Trophoblast cell (in vitro differentiated cells and primary cell): Measurements from ENCODE around the gene KCNMB1.

Source experiments
- DNase-seq, 2 donors: peaks; one replicate each; pipeline ENCODE4 v3.0.0-alpha.2; 2016
- H2AFZ ChIP-seq: 2 replicates; pipeline ENCODE4 v1.6.1; 2013; ENCODE audit warnings: low read length, moderate library complexity, mild to moderate bottlenecking; ENCODE audit not compliant: insufficient read depth, poor library complexity
- H2AK5ac ChIP-seq: 2 replicates; pipeline ENCODE4 v1.6.1; 2013; ENCODE audit warnings: mild to moderate bottlenecking, low read length
- H2BK120ac ChIP-seq: 2 replicates; pipeline ENCODE4 v1.6.1; 2013; ENCODE audit warnings: low read length, mild to moderate bottlenecking, moderate library complexity; ENCODE audit not compliant: insufficient read depth, poor library complexity
- H2BK12ac ChIP-seq: 2 replicates; pipeline ENCODE4 v1.6.1; 2013; ENCODE audit warnings: mild to moderate bottlenecking, low read length, moderate library complexity
- H2BK5ac ChIP-seq: 2 replicates; pipeline ENCODE4 v1.6.1; 2013; ENCODE audit warnings: low read length, low read depth, moderate library complexity, mild to moderate bottlenecking; ENCODE audit not compliant: poor library complexity
- H3K14ac ChIP-seq: 2 replicates; pipeline ENCODE4 v1.6.1; 2013; ENCODE audit warnings: mild to moderate bottlenecking, low read length
- H3K18ac ChIP-seq: 2 replicates; pipeline ENCODE4 v1.6.1; 2013; ENCODE audit warnings: mild to moderate bottlenecking, low read length
- H3K23ac ChIP-seq: 2 replicates; pipeline ENCODE4 v1.6.1; 2013; ENCODE audit warnings: low read length
- H3K27ac ChIP-seq: 2 replicates; pipeline ENCODE4 v1.5.1; 2013; ENCODE audit warnings: low read depth, mild to moderate bottlenecking, inconsistent platforms, low read length, moderate library complexity
- H3K27me3 ChIP-seq: 2 replicates; pipeline ENCODE4 v1.6.1; 2013; ENCODE audit warnings: inconsistent platforms, mild to moderate bottlenecking, low read length, moderate library complexity; ENCODE audit not compliant: insufficient read depth
- H3K36me3 ChIP-seq, 2 experiments: 1 replicate in 1 of 2; 2 replicates in 1 of 2; pipeline ENCODE4 v1.6.1; 2013; ENCODE audit warnings: low read length in 2 of 2, mild to moderate bottlenecking in 2 of 2, moderate library complexity in 1 of 2; ENCODE audit not compliant: insufficient read depth in 2 of 2, control insufficient read depth in 1 of 2
- H3K4ac ChIP-seq: 2 replicates; pipeline ENCODE4 v1.6.1; 2013; ENCODE audit warnings: low read depth, mild to moderate bottlenecking, low read length, moderate library complexity
- H3K4me1 ChIP-seq, 2 experiments: 1 replicate in 1 of 2; 2 replicates in 1 of 2; pipeline ENCODE4 v1.6.1; 2013; ENCODE audit warnings: low read length in 2 of 2, mild to moderate bottlenecking in 2 of 2, moderate library complexity in 1 of 2; ENCODE audit not compliant: insufficient read depth in 2 of 2, control insufficient read depth in 1 of 2
- H3K4me2 ChIP-seq: 2 replicates; pipeline ENCODE4 v1.6.1; 2013; ENCODE audit warnings: inconsistent platforms, mild to moderate bottlenecking, low read length, moderate library complexity
- H3K4me3 ChIP-seq: 2 replicates; pipeline ENCODE4 v1.5.1; 2013; ENCODE audit warnings: mild to moderate bottlenecking, low read depth, low read length, inconsistent platforms
- H3K79me1 ChIP-seq: one replicate; pipeline ENCODE4 v1.6.1; 2013; ENCODE audit warnings: low read length
- H3K79me2 ChIP-seq: 2 replicates; pipeline ENCODE4 v1.6.1; 2013; ENCODE audit warnings: low read length, mild to moderate bottlenecking; ENCODE audit not compliant: control insufficient read depth, insufficient read depth, poor library complexity
- H3K9ac ChIP-seq: 2 replicates; pipeline ENCODE4 v1.6.1; 2013; ENCODE audit warnings: mild to moderate bottlenecking, low read length
- H3K9me3 ChIP-seq: 2 replicates; pipeline ENCODE4 v1.6.1; 2013; ENCODE audit warnings: low read depth, mild to moderate bottlenecking, control low read depth, inconsistent platforms, low read length; ENCODE audit not compliant: insufficient read depth
- H4K12ac ChIP-seq: 2 replicates; pipeline ENCODE4 v1.6.1; 2013; ENCODE audit warnings: low read depth, mild to moderate bottlenecking, low read length, moderate library complexity
- H4K8ac ChIP-seq: 2 replicates; pipeline ENCODE4 v1.6.1; 2013; ENCODE audit warnings: low read depth, mild to moderate bottlenecking, low read length, moderate library complexity
- H4K91ac ChIP-seq: one replicate; pipeline ENCODE4 v1.6.1; 2013; ENCODE audit warnings: low read depth, mild to moderate bottlenecking, low read length, moderate library complexity
- WGBS: extraction: QIAGEN DNeasy Blood & Tissue Kit; methylation state at CpG from one replicate; pipeline ENCODE4 v1.1.7; 2013; ENCODE audit warnings: missing lambda C conversion rate; ENCODE audit not compliant: insufficient read length, insufficient coverage; ENCODE audit errors: extremely low coverage; 5-methylcytosine and 5-hydroxymethylcytosine counted together

Gene KCNMB1

GRCh38 chr5:170329524-170329923 lies 59.6 kb downstream of the KCNMB1 start:
- Histone ChIP-seq H2BK5ac (no peak overlapping the region), H3K9me3 (peaks cover 2% of the 10 kb centered on the region), H4K12ac (no peak overlapping the region), H4K91ac (no peak overlapping the region), H3K4ac (no peak overlapping the region), H3K36me3 (no peaks in the 10 kb centered on the region), H3K18ac (no peak overlapping the region), H3K27ac (no peak overlapping the region), H3K4me2 (no peak overlapping the region), H2BK12ac (no peak overlapping the region), H3K23ac (no peak overlapping the region), H2AK5ac (no peak overlapping the region), H2BK120ac (no peak overlapping the region), H3K9ac (no peak overlapping the region), H2AFZ (no peak overlapping the region), H3K27me3 (no peaks in the 10 kb centered on the region), H3K4me3 (no peak overlapping the region), H3K4me1 (peaks cover 0 to 9% of the 10 kb centered on the region in 2 experiments), H3K14ac (no peak overlapping the region), H3K79me2 (no peaks in the 10 kb centered on the region), H4K8ac (no peak overlapping the region), H3K79me1 (no peaks in the 10 kb centered on the region)
- no peak for DNase-seq
- WGBS = 100% methylated on average over 2 of the region's 3 CpGs

- H3K27me3 ChIP-seq = no peaks in the 10 kb centered on the region
- no peak overlapping the region for H3K18ac ChIP-seq
- H3K4me3 ChIP-seq = no peak overlapping the region
- no peak overlapping the region for H2BK120ac ChIP-seq
- H2AK5ac ChIP-seq = no peak overlapping the region
- peaks cover 2% of the 10 kb centered on the region for H3K9me3 ChIP-seq
- no peak overlapping the region for H4K91ac ChIP-seq
- H2BK12ac ChIP-seq = no peak overlapping the region
- H3K27ac ChIP-seq = no peak overlapping the region
- no peak overlapping the region for H3K23ac ChIP-seq
- H4K12ac ChIP-seq = no peak overlapping the region
- no peak overlapping the region for H3K4ac ChIP-seq
- H3K79me2 ChIP-seq = no peaks in the 10 kb centered on the region
- H3K36me3 ChIP-seq = no peaks in the 10 kb centered on the region
- no peak overlapping the region for H3K9ac ChIP-seq
- H3K79me1 ChIP-seq = no peaks in the 10 kb centered on the region
- H3K14ac ChIP-seq = no peak overlapping the region
- peaks cover 0 to 7% of the 10 kb centered on the region in 2 experiments for H3K4me1 ChIP-seq
- no peak overlapping the region for H2BK5ac ChIP-seq
- DNase-seq = no peak
- H3K4me2 ChIP-seq = no peak overlapping the region
- no peak overlapping the region for H4K8ac ChIP-seq
- no CpG with 5 or more reads among the region's 2 CpGs for WGBS
- H2AFZ ChIP-seq = no peak overlapping the region
Measured at GRCh38 chr5:170327829-170328228, 61.3 kb downstream of the KCNMB1 start.

- H3K79me1 ChIP-seq = no peaks in the 10 kb centered on the region
- H2AFZ ChIP-seq = no peak overlapping the region
- H3K4me3 ChIP-seq = no peak overlapping the region
- H3K79me2 ChIP-seq = no peaks in the 10 kb centered on the region
- no peak overlapping the region for H2BK5ac ChIP-seq
- H3K9ac ChIP-seq = no peak overlapping the region
- no peak overlapping the region for H3K27ac ChIP-seq
- no peak overlapping the region for H4K8ac ChIP-seq
- no peak overlapping the region for H2BK120ac ChIP-seq
- no peak overlapping the region for H4K91ac ChIP-seq
- H2AK5ac ChIP-seq = no peak overlapping the region
- no CpG with 5 or more reads among the region's 4 CpGs for WGBS
- H3K27me3 ChIP-seq = no peaks in the 10 kb centered on the region
- no peak overlapping the region for H3K4me2 ChIP-seq
- peaks cover 0 to 7% of the 10 kb centered on the region in 2 experiments for H3K4me1 ChIP-seq
- no peak overlapping the region for H4K12ac ChIP-seq
- H3K9me3 ChIP-seq = peaks cover 2% of the 10 kb centered on the region
- no peak for DNase-seq
- H3K23ac ChIP-seq = no peak overlapping the region
- H3K14ac ChIP-seq = no peak overlapping the region
- H3K36me3 ChIP-seq = no peaks in the 10 kb centered on the region
- H3K18ac ChIP-seq = no peak overlapping the region
- H2BK12ac ChIP-seq = no peak overlapping the region
- no peak overlapping the region for H3K4ac ChIP-seq
Measured at GRCh38 chr5:170327168-170327567, 62.0 kb downstream of the KCNMB1 start.
